ENCODE data around the gene C1orf141.
"Not testable (repeated sequence)": the region's sequence is repeated elsewhere in the genome, so short reads cannot be mapped to it uniquely, and the experiment has no call there.

Gene C1orf141

GRCh38 chr1:67134695-67135094 lies at the start of gene C1orf141:
Gene C1orf141 (minus strand): TSS chr1:67134970. CDS start chr1:67127240, 7,730 bp downstream.
- no peak for DNase-seq

- no peak for DNase-seq
Measured at GRCh38 chr1:67175530-67176087, 40.8 kb upstream of the C1orf141 start.

- no peak for DNase-seq
Measured at GRCh38 chr1:67174716-67175284, 40.0 kb upstream of the C1orf141 start.

GRCh38 chr1:67173988-67174387 lies 39.2 kb upstream of the C1orf141 start:
- no peak for DNase-seq

- no peak for DNase-seq
Measured at GRCh38 chr1:67171978-67172377, 37.2 kb upstream of the C1orf141 start.

- DNase-seq: no peak
Measured at GRCh38 chr1:67171574-67171955, 36.8 kb upstream of the C1orf141 start.

GRCh38 chr1:67170751-67171573 lies 36.2 kb upstream of the C1orf141 start:
- no peak for DNase-seq

GRCh38 chr1:67169932-67170331 lies 35.2 kb upstream of the C1orf141 start:
- DNase-seq: no peak

GRCh38 chr1:67169496-67169895 lies 34.7 kb upstream of the C1orf141 start:
- DNase-seq: no peak

- no peak for DNase-seq
Measured at GRCh38 chr1:67166196-67166595, 31.4 kb upstream of the C1orf141 start, which contains the start of gene IL23R. Gene IL23R (plus strand): TSS chr1:67166454. CDS start chr1:67168121, 1,667 bp downstream.

GRCh38 chr1:67165468-67166041 lies 30.8 kb upstream of the C1orf141 start:
- DNase-seq: no peak

- DNase-seq: no peak
Measured at GRCh38 chr1:67162954-67163353, 28.2 kb upstream of the C1orf141 start.

- no peak for DNase-seq
Measured at GRCh38 chr1:67159233-67159632, 24.5 kb upstream of the C1orf141 start.

- no peak for DNase-seq
Measured at GRCh38 chr1:67158401-67158800, 23.6 kb upstream of the C1orf141 start.

GRCh38 chr1:67150931-67151330 lies 16.2 kb upstream of the C1orf141 start:
- DNase-seq: no peak

GRCh38 chr1:67149179-67149770 lies 14.5 kb upstream of the C1orf141 start:
- DNase-seq: peak; percentile 59

- no peak for DNase-seq
Measured at GRCh38 chr1:67148516-67149178, 13.9 kb upstream of the C1orf141 start.

GRCh38 chr1:67147973-67148372 lies 13.2 kb upstream of the C1orf141 start:
- not testable (repeated sequence) for DNase-seq

GRCh38 chr1:67146539-67146938 lies 11.8 kb upstream of the C1orf141 start:
- DNase-seq: no peak

- no peak for DNase-seq
Measured at GRCh38 chr1:67146101-67146500, 11.3 kb upstream of the C1orf141 start.

GRCh38 chr1:67144696-67145095 lies 9.9 kb upstream of the C1orf141 start:
- no peak for DNase-seq

GRCh38 chr1:67143966-67144365 lies 9.2 kb upstream of the C1orf141 start:
- DNase-seq: no peak

- DNase-seq: no peak
Measured at GRCh38 chr1:67142931-67143330, 8.2 kb upstream of the C1orf141 start.

Data from NCI-H1436 (cell line).